GM12864 (cell line): Measurements from ENCODE around the gene SYT10.

Experiments used
- DNase-seq: peaks from one replicate; pipeline ENCODE4 v3.0.0-alpha.2; 2011; ENCODE audit warnings: low read depth
- H3K4me3 ChIP-seq: 2 replicates; pipeline ENCODE4 v1.5.1; 2011; ENCODE audit warnings: mild to moderate bottlenecking, low read depth, low read length, control low read depth
- CTCF ChIP-seq: IDR thresholded peaks from 2 replicates; pipeline ENCODE4 v1.5.1; 2011; ENCODE audit warnings: low read depth, mild to moderate bottlenecking, moderate library complexity, low read length, control low read depth, inconsistent platforms; ENCODE audit errors: missing control alignments

Gene SYT10

DNA sequence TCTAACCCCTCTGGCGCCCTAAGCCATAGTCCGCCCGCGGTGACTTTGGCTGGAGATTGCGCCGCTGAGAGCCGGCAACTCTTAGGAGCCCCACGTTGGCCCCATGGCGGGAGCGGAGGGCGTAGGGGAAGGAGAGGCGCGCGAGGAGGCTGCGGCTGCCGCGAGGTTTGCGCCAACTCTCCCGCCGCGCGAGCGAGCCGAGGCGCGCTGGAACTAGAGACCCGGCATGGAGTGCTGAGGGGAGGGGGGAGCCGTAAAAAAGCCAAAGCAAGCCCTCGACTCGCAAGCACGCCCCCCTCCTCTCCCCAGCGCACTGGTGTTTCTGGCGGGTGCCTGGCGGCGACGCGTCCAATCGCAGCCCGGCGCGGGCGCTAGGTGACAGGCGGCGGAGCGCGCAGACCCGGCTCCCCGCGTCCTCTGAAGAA lies at the start of gene SYT10:
Gene SYT10 (minus strand): TSS at position 233 of the 425 bp plus-strand sequence. CDS start 297 bp downstream, outside the sequence.
- TF ChIP-seq CTCF, result no peak
- no peak for DNase-seq
- H3K4me3 ChIP-seq, result no peak within 1 kb of the TSS

- no peak for TF ChIP-seq CTCF
- H3K4me3 ChIP-seq, result no peak overlapping the region
- DNase-seq, result no peak
Measured at GRCh38 chr12:33488036-33488435, 48.4 kb upstream of the SYT10 start.

DNA sequence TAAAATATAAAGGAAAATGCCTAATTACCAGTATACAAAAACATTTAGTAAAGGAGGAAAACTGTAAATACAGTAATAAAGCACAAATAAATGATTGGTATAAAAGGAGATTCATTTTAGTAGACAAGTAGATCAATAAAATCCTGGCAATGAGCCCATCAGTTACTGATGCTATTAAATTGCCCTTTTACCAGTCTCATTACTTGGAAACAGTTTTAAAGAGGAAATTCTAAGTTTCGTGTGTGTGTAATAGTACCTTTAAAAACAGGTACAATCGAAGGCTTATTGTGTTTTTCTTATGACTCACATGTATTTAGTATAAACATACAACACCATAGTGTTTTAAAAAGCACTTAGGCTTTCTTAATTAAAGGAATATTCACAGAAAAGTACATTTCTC lies 46.4 kb upstream of the SYT10 start:
- no peak for TF ChIP-seq CTCF
- no peak overlapping the region for H3K4me3 ChIP-seq
- no peak for DNase-seq

DNA sequence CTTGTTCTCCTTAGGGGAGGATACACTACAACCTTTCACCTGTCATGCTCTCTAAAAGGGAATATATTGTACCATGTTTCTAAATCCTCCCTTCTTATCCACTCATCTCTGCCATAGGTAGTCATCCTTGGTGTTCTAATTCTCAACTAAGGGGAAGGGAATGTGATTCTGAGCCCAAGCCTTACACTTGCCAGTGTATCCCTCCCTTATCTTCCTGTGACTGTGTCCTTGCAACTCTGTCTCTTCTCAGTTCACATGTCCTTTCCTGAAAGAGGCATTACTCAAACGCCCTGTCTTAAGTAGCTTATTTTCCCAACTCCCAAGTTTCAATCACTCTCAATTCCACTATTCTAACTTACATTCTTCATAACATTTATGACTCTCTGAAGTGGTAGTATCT lies 44.5 kb upstream of the SYT10 start:
- no peak for DNase-seq
- no peak overlapping the region for H3K4me3 ChIP-seq
- no peak for TF ChIP-seq CTCF

- H3K4me3 ChIP-seq, result no peak overlapping the region
- no peak for TF ChIP-seq CTCF
- no peak for DNase-seq
Measured at GRCh38 chr12:33480366-33480765, 40.7 kb upstream of the SYT10 start.

- TF ChIP-seq CTCF, result no peak
- DNase-seq, result no peak
- no peak overlapping the region for H3K4me3 ChIP-seq
Measured at GRCh38 chr12:33476058-33476457, 36.4 kb upstream of the SYT10 start.

DNA sequence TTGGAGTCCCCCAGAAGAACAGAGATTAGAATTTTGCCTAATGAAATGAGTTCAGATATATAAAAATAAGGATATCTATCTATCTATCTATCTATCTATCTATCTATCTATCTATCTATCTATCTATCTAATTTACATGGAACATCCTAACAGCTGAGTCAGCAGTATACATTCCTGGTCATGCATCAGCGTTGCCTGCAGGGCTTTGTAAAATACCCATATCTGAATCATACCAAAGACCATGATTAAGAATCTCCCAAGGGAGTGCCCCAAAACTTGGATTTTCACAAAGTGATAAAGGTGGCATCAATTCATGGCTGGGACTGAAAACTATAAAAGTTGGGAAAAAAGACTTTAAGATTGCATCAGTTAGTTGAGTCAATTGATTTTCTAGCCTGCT lies 32.7 kb upstream of the SYT10 start:
- TF ChIP-seq CTCF, result no peak
- no peak overlapping the region for H3K4me3 ChIP-seq
- DNase-seq, result no peak
